Neural cell (in vitro differentiated cells): Measurements from ENCODE around the gene PTPRF.

Source experiments
- EP300 ChIP-seq: fragments of 450-650 bp; conservative IDR thresholded peaks from 2 replicates; pipeline ENCODE4 v1.6.1; 2014; ENCODE audit warnings: antibody characterized with exemption, mild to moderate bottlenecking, moderate library complexity; ENCODE audit not compliant: poor library complexity, severe bottlenecking
- EZH2 ChIP-seq: fragments of 200-600, 300-800 bp; shearing (Covaris generic), sonication (generic); IDR thresholded peaks from 2 replicates; pipeline ENCODE4 v1.6.1; 2014; ENCODE audit warnings: antibody characterized with exemption, low read length, borderline replicate concordance, mild to moderate bottlenecking; ENCODE audit not compliant: insufficient read depth, poor library complexity, severe bottlenecking
- MXI1 ChIP-seq: fragments of 450-650 bp; conservative IDR thresholded peaks from 2 replicates; pipeline ENCODE4 v1.6.1; 2014; ENCODE audit warnings: antibody characterized with exemption, mild to moderate bottlenecking; ENCODE audit not compliant: poor library complexity, severe bottlenecking
- POLR2AphosphoS5 ChIP-seq: IDR thresholded peaks from 2 replicates; pipeline ENCODE4 v1.6.1; 2012
- RAD21 ChIP-seq: fragments of 450-650 bp; conservative IDR thresholded peaks from 2 replicates; pipeline ENCODE4 v1.6.1; 2014; ENCODE audit warnings: antibody characterized with exemption, mild to moderate bottlenecking, moderate library complexity
- SMC3 ChIP-seq: fragments of 450-650 bp; conservative IDR thresholded peaks from 2 replicates; pipeline ENCODE4 v1.6.1; 2014; ENCODE audit warnings: antibody characterized with exemption, mild to moderate bottlenecking, moderate library complexity; ENCODE audit not compliant: poor library complexity
- TAF1 ChIP-seq: IDR thresholded peaks from 2 replicates; pipeline ENCODE4 v1.6.1; 2012; ENCODE audit warnings: low read depth
- TF ChIP-seq, protein P1 (sequence below): fragments of 450-650 bp; IDR thresholded peaks from 2 replicates; pipeline ENCODE4 v1.5.1; 2014; ENCODE audit warnings: antibody characterized with exemption, mild to moderate bottlenecking, moderate library complexity; ENCODE audit not compliant: poor library complexity, severe bottlenecking
- TF ChIP-seq, protein P2 (sequence below): IDR thresholded peaks from 2 replicates; pipeline ENCODE4 v1.6.1; 2012; ENCODE audit warnings: borderline replicate concordance

GRCh38 chr1:43612406-43612805, 81.7 kb downstream of the PTPRF start:
- TF ChIP-seq RAD21 (no peak), POLR2AphosphoS5 (no peak), EP300 (no peak), EZH2 (no peak), TAF1 (no peak), SMC3 (no peak), MXI1 (no peak)
- TF ChIP-seq, protein P1, sequence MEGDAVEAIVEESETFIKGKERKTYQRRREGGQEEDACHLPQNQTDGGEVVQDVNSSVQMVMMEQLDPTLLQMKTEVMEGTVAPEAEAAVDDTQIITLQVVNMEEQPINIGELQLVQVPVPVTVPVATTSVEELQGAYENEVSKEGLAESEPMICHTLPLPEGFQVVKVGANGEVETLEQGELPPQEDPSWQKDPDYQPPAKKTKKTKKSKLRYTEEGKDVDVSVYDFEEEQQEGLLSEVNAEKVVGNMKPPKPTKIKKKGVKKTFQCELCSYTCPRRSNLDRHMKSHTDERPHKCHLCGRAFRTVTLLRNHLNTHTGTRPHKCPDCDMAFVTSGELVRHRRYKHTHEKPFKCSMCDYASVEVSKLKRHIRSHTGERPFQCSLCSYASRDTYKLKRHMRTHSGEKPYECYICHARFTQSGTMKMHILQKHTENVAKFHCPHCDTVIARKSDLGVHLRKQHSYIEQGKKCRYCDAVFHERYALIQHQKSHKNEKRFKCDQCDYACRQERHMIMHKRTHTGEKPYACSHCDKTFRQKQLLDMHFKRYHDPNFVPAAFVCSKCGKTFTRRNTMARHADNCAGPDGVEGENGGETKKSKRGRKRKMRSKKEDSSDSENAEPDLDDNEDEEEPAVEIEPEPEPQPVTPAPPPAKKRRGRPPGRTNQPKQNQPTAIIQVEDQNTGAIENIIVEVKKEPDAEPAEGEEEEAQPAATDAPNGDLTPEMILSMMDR, result no peak
- TF ChIP-seq, protein P2, sequence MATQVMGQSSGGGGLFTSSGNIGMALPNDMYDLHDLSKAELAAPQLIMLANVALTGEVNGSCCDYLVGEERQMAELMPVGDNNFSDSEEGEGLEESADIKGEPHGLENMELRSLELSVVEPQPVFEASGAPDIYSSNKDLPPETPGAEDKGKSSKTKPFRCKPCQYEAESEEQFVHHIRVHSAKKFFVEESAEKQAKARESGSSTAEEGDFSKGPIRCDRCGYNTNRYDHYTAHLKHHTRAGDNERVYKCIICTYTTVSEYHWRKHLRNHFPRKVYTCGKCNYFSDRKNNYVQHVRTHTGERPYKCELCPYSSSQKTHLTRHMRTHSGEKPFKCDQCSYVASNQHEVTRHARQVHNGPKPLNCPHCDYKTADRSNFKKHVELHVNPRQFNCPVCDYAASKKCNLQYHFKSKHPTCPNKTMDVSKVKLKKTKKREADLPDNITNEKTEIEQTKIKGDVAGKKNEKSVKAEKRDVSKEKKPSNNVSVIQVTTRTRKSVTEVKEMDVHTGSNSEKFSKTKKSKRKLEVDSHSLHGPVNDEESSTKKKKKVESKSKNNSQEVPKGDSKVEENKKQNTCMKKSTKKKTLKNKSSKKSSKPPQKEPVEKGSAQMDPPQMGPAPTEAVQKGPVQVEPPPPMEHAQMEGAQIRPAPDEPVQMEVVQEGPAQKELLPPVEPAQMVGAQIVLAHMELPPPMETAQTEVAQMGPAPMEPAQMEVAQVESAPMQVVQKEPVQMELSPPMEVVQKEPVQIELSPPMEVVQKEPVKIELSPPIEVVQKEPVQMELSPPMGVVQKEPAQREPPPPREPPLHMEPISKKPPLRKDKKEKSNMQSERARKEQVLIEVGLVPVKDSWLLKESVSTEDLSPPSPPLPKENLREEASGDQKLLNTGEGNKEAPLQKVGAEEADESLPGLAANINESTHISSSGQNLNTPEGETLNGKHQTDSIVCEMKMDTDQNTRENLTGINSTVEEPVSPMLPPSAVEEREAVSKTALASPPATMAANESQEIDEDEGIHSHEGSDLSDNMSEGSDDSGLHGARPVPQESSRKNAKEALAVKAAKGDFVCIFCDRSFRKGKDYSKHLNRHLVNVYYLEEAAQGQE, result no peak
